Lower leg skin (tissue), 3 donors: ENCODE data around the gene PDIA6.

ENCODE experiments used
- CTCF ChIP-seq, 3 donors: fragments of 450-650 bp; IDR thresholded peaks; one replicate each; pipeline ENCODE4 v1.5.1; 2016; ENCODE audit warnings: antibody characterized with exemption in 3 of 3, mild to moderate bottlenecking in 3 of 3, moderate library complexity in 2 of 3
- POLR2A ChIP-seq, 2 donors: fragments of 450-650 bp; IDR thresholded peaks; one replicate each; pipeline ENCODE4 v1.6.1; 2016 to 2017; ENCODE audit warnings: antibody characterized with exemption in 2 of 2, mild to moderate bottlenecking in 1 of 2, moderate library complexity in 1 of 2

GRCh38 chr2:10792001-10792634, 20.5 kb downstream of the PDIA6 start:
- TF ChIP-seq CTCF (IDR thresholded peaks at IDR 0.05) (no peak), POLR2A (IDR thresholded peaks at IDR 0.05) (no peak)
